Mononuclear cell (primary cell): Measurements from ENCODE around the gene OR10A6. TPM values are rescaled to one million over a fixed set of nuclear protein-coding genes. Genes with fewer than 3 reads are reported as not detected.

Experiments used
- total RNA-seq: library from RNA; depleted of rRNA; stranded (reverse); fragments of >200 nt; gene quantifications from one replicate; pipeline ENCODE4 v1.2.3, GENCODE V29; 2012

The OR10A6 gene
- total RNA-seq, 1 donor: not detected

Other genes with a start within 250 kb of the OR10A6 start
- gene OVCH2, start 224.8 kb downstream of the OR10A6 start, total RNA-seq: not detected
- gene OR5P2, start 134.3 kb downstream of the OR10A6 start, total RNA-seq: not detected
- not detected for gene OR5P3, start 100.4 kb downstream of the OR10A6 start, total RNA-seq
- not detected for gene OR10A3, start 10.4 kb upstream of the OR10A6 start, total RNA-seq
- gene NLRP10, start 34.2 kb upstream of the OR10A6 start, total RNA-seq: not detected
- 417 TPM for gene EIF3F, start 56.1 kb upstream of the OR10A6 start, total RNA-seq
- gene TUB, start 149.9 kb upstream of the OR10A6 start, total RNA-seq: under 0.01 TPM
- gene RIC3, start 237.8 kb upstream of the OR10A6 start, total RNA-seq: 27.5 TPM